HepG2 (cell line): ENCODE measurements around the gene ACTR3. TPM values are rescaled to one million over a fixed set of nuclear protein-coding genes. Genes with fewer than 3 reads are reported as not detected.

Source experiments
- CSRNP1 ChIP-seq: sonication (generic); formaldehyde crosslinking; IDR thresholded peaks from 2 replicates; pipeline ENCODE4 v1.8.1; 2023; ENCODE audit warnings: mild to moderate bottlenecking, missing genetic modification reagents
- ELF4 ChIP-seq: sonication (generic); formaldehyde crosslinking; IDR thresholded peaks from 2 replicates; pipeline ENCODE4 v1.5.0; 2020; ENCODE audit warnings: missing genetic modification reagents, mild to moderate bottlenecking, moderate library complexity, borderline replicate concordance
- KAT7 ChIP-seq: IDR thresholded peaks from 2 replicates; pipeline ENCODE4 v1.6.1; 2018; ENCODE audit warnings: borderline replicate concordance, missing compliant biosample characterization
- PATZ1 ChIP-seq: sonication (generic); formaldehyde crosslinking; IDR thresholded peaks from 2 replicates; pipeline ENCODE4 v1.4.0; 2020; ENCODE audit warnings: missing genetic modification reagents
- POLR2G ChIP-seq: fragments of 200-400 bp; formaldehyde crosslinking; IDR thresholded peaks from 2 replicates; pipeline ENCODE4 v1.6.1; 2018; ENCODE audit warnings: mild to moderate bottlenecking, low read depth, low read length, moderate library complexity
- SPEN ChIP-seq: sonication (generic); formaldehyde crosslinking; IDR thresholded peaks from 2 replicates; pipeline ENCODE4 v1.5.1; 2020; ENCODE audit warnings: low read depth, mild to moderate bottlenecking, missing genetic modification reagents
- THAP7 ChIP-seq: sonication (generic); formaldehyde crosslinking; IDR thresholded peaks from 2 replicates; pipeline ENCODE4 v1.8.1; 2023; ENCODE audit warnings: mild to moderate bottlenecking, missing genetic modification reagents
- YY1 ChIP-seq: IDR thresholded peaks from 2 replicates; pipeline ENCODE4 v1.6.1; 2011; ENCODE audit warnings: low read length, low read depth, moderate library complexity, mild to moderate bottlenecking; ENCODE audit not compliant: insufficient read depth, insufficient replicate concordance
- ZBTB25 ChIP-seq: IDR thresholded peaks from 2 replicates; pipeline ENCODE4 v1.6.1; 2018; ENCODE audit warnings: missing genetic modification reagents
- ZMYM4 ChIP-seq: sonication (generic); formaldehyde crosslinking; IDR thresholded peaks from 2 replicates; pipeline ENCODE4 v1.8.1; 2023; ENCODE audit warnings: mild to moderate bottlenecking, missing genetic modification reagents
- ZNF124 ChIP-seq: sonication (generic); formaldehyde crosslinking; IDR thresholded peaks from 2 replicates; pipeline ENCODE4 v1.4.0; 2020; ENCODE audit warnings: missing genetic modification reagents
- ZNF276 ChIP-seq: sonication (generic); formaldehyde crosslinking; IDR thresholded peaks from 2 replicates; pipeline ENCODE4 v1.4.0; 2020; ENCODE audit warnings: mild to moderate bottlenecking, low read depth, missing genetic modification reagents
- ZNF281 ChIP-seq: sonication (generic); formaldehyde crosslinking; IDR thresholded peaks from 2 replicates; pipeline ENCODE4 v1.4.0; 2020; ENCODE audit warnings: missing genetic modification reagents, borderline replicate concordance
- ZNF335 ChIP-seq: sonication (generic); formaldehyde crosslinking; IDR thresholded peaks from 2 replicates; pipeline ENCODE4 v1.4.0; 2020; ENCODE audit warnings: missing genetic modification reagents
- ZNF510 ChIP-seq: sonication (generic); formaldehyde crosslinking; IDR thresholded peaks from 2 replicates; pipeline ENCODE4 v1.4.0; 2020; ENCODE audit warnings: low read depth, mild to moderate bottlenecking, missing genetic modification reagents
- ZNF724P ChIP-seq: sonication (generic); formaldehyde crosslinking; IDR thresholded peaks from 2 replicates; pipeline ENCODE4 v1.8.0; 2022; ENCODE audit warnings: missing genetic modification reagents, borderline replicate concordance
- polyA plus RNA-seq, 8 experiments: library from polyadenylated mRNA; depleted of rRNA in 3 of 8; stranded (reverse) in 7 of 8; unstranded in 1 of 8; fragments of >200 nt; fragmentation: Illumina TruSeq in 4 of 8; extraction: Trizol in 4 of 8; gene quantifications; 2 replicates each; pipeline versions ENCODE4 v1.2.1 to v1.2.3, GENCODE V29; 2011 to 2016; ENCODE audit warnings: low read depth in 4 of 8, missing spikeins in 1 of 8, mixed read lengths in 1 of 8; ENCODE audit not compliant: insufficient read depth in 1 of 8
- total RNA-seq, 5 experiments: library from RNA; depleted of rRNA; stranded (reverse); fragments of >200 nt; fragmentation: Illumina TruSeq; extraction: Trizol; gene quantifications; 2 replicates each; pipeline ENCODE4 v1.2.3, GENCODE V29; 2016; ENCODE audit warnings: low read depth in 1 of 5

The ACTR3 gene
- total and polyA plus RNA-seq, 2 of the 13 experiments (the other 11 are each of a cell fraction or from before 2014, with no cell fraction given): 123 to 225 TPM

- TF ChIP-seq PATZ1 (CRISPR knock-in tag) (peak; percentile 71; the same call in 1 of the 2 replicates), SPEN (CRISPR knock-in tag) (peak; percentile 49; the same call in 1 of the 2 replicates), ZMYM4 (CRISPR knock-in tag) (0 out of 2 replicates have a peak, but pooled peaks have one; percentile 9), ZBTB25 (CRISPR knock-in tag) (no peak), CSRNP1 (CRISPR knock-in tag) (peak; percentile 54; the same call in 1 of the 2 replicates), KAT7 (CRISPR knock-in tag) (no peak), ZNF335 (CRISPR knock-in tag) (no peak), POLR2G (peak; percentile 63), ZNF276 (peak; percentile 63; the same call in 1 of the 2 replicates), ELF4 (CRISPR knock-in tag) (peak; percentile 63), YY1 (peak; percentile 17), THAP7 (CRISPR knock-in tag) (0 out of 2 replicates have a peak, but pooled peaks have one; percentile 54), ZNF724P (peak; percentile 64; the same call in 1 of the 2 replicates), ZNF281 (CRISPR knock-in tag) (peak; percentile 78), ZNF124 (CRISPR knock-in tag) (0 out of 2 replicates have a peak, but pooled peaks have one; percentile 21), ZNF510 (peak; percentile 64; the same call in 1 of the 2 replicates)
Measured at GRCh38 chr2:113890253-113891235, 655 bp downstream of the ACTR3 start (continued).
